GM11168 (cell line): ENCODE data around the gene POGLUT3.

ENCODE experiments used
- in situ Hi-C: fragments of 300-500 bp; cut with MboI; formaldehyde crosslinking; loops from one replicate; pipeline ENCODE4 v1.12.0; 2022; ENCODE audit warnings: low sequenced_read_pairs; ENCODE audit not compliant: unreplicated experiment

Gene POGLUT3

DNA sequence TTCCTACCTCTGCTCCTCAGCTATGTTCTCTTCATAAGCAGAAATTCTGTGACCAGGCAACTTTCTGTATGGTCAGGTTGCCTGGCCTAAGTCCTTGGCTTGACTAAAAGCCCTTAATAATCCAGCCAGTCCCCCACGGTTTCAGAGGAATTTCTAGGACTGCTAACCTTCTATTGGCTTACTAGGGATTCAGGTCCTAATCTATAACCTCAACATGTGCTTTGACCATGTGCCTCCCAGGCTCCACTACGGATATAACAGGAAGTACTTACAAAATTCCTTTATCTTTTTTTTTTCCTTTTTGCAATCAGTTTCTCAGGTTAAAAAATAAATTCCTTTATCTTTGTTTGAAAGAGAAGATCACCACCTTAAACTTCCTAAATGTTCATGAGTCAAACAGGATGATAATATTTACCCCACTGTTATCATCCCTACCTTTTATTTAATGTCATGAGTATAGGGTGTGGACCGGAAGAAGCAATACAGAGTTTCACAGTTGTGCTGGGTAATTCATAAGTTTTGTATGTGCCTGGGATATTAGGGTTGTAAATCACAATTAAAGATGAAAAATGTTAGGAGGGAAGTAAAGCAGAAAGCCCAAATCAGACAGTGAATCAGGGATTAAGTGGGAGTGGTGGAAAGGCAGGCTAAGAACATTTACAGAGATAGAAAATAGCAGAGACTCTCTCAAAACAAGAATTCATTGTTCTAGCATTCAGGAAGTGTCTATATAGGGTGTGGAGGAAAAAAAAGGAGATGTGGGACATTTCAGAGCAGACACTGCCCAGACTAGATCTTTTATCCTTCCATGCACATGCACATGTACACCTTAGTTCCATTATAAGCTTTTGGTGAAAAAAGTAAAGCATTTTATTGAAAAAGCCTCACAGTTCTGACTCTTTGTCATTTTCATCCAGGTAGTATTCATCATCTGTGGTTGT lies 10.7 kb upstream of the POGLUT3 start:
- in situ Hi-C loops, result no loop called here

GRCh38 chr11:108501396-108501795 lies 3.2 kb upstream of the POGLUT3 start:
- in situ Hi-C loops, result no loop called here

- in situ Hi-C loops, result no loop called here
These were observed 2.5 kb upstream of the POGLUT3 start for GRCh38 chr11:108500721-108501120.

GRCh38 chr11:108500169-108500568 lies 2.0 kb upstream of the POGLUT3 start:
- in situ Hi-C loops, result no loop called here

DNA sequence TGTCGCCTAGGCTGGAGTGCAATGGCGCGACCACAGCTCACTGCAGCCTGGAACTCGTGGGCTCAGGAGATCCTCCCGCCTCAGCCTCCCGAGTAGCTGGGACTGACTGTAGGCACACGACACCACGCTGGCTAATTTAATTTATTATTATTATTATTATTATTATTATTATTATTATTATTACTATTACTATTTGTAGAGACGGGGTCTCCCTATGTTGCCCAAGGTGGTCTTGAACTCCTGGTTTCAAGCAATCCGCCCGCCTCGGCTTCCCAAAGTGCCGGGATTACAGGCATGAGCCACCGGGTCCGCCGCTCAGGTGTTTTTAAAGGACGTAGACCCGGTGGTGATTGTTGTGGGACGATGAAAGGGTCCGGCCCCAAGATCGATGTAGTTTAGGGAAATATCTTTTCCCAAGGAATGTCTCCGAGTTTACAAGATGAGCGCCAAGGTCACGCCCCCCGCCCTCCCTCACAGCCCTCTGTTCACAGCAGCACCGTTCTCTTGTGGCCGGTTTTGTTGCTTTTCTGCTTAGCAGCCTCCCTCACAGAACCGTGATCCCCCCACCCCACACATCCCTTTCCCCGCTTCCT lies 728 bp upstream of the POGLUT3 start:
- in situ Hi-C loops, result no loop called here

DNA sequence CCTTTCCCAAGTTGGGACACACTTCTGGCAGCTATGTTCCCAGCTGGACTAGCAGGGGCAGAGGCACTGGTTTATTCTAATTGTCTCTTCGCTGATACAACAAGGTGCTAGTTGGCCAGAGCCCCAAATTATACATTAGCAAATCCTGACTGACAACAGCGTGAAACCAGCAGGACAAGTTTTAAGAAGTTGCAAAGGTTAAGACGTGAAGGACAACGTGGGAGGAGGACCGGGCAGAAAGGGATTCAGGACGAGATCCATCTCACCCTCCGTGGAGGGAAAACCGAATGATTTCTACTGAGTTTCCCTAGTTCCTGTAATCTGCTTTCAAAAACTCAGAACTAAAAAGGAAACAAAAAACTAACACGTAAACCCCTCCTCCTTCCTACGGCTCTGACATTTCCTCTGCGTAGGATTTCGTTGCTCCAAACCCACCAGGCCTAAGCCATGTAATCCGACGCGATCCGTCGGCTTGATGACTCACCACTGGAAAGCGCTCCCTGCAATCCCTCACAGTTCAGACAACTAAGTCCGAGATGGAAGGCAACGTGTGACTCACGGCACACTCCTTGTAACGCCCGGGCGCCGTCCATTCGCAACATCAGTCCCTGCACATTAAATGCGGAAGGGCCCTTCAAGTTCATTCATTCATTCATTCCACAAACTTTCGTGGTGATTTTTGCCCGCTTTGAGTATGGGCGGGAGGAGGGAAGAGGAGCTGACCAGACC lies 703 bp downstream of the POGLUT3 start:
- in situ Hi-C loops, result no loop called here

GRCh38 chr11:108496643-108497256 lies 1.4 kb downstream of the POGLUT3 start:
- in situ Hi-C loops, result no loop called here

DNA sequence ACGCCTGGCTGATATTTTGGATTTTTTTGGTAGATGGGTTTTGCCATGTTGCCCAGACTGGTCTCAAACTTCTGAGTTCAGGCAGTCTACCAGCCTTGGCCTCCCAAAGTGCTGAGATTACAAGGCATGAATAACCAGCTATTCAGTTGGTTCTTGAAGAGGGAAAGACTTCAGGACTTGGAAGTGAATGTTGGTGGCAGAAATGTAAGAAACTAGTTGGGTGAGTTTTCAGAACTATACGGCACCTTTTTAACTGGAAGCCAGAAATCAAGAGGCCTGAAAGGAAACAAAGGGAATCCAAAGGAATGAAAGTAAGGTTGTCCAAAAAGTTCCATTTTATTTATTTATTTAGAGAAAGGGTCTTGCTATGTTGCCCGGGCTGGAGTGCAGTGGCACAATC lies 2.9 kb downstream of the POGLUT3 start:
- in situ Hi-C loops, result no loop called here

DNA sequence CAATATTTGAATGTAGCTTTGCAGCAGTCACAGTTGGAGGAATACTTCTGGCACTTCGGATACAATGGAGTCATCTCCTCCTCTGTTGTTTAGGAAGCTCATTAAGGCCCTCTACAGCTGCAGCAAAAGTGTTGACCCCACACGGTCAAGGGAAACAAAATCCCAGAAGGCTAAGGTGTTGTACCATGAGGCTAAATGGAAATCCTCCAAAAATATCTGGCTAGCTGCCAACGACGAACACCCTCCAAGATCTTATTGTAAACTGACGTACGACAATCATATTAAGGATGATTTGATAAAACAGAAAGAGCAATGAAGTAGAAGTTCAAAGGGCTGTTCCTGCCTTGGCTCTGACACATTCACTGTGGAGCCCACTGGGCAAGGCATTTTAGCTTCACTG lies 4.0 kb downstream of the POGLUT3 start:
- in situ Hi-C loops, result no loop called here

- in situ Hi-C loops, result no loop called here
These were observed 6.2 kb downstream of the POGLUT3 start for GRCh38 chr11:108491936-108492335.

- in situ Hi-C loops, result no loop called here
These were observed 11.4 kb downstream of the POGLUT3 start for GRCh38 chr11:108486828-108487227.

GRCh38 chr11:108486331-108486730 lies 11.9 kb downstream of the POGLUT3 start:
- in situ Hi-C loops, result no loop called here

DNA sequence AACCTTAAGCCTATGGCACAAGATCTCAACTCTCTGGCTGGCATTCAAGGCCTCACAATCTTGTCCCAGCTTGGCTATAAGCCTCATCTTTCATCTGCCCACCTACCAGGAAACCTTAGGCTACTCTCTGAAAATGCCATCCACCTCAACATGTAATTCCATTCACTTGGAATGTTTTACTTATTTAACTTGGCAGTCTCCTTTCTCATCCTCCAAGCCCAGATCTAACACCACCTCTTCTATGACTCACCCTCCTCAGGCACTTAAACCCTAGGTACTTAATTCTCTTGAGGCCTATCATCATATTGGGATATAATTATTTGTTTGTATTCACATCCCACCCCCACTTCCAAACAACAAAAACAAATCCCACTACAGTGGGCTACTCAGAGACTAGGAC lies 15.0 kb downstream of the POGLUT3 start:
- in situ Hi-C loops, result no loop called here

DNA sequence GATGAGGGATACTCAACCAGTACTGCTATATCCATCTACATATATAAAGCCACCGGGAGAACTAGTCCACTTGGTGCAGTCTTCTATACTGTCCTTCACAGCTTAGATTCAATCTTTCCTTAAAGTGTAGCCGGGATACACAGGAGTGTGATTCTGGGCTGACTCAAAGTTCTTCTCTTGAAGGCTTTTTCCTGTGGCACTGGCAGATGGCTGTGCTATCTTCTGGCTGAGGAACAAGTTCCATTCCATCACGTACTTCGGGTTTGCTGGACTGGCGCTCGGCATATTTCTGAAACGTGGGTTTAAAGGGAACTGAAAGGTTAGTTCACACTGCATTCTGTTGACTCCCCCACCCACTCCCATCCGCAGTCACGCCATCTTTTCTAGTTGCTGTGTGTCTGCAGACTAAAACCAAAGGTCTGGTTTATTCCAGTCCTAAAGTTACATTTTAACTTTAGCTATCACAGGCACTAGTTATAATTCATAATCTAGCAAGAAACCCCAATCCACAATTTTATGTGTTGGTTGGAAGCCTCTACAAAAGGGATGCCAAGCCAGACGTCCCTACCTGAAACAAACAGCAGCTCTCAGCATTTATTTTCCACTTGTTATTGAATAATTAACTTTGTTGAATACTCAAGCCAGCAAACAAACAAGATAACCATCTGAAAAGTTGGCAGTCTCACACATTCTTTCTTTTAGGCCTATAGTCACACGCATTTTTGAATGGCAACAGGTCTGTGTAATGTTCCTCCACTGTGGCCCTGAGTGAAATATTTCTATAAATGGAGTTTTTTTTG lies 23.3 kb downstream of the POGLUT3 start:
- in situ Hi-C loops, result no loop called here

- in situ Hi-C loops, result no loop called here
These were observed 25.5 kb downstream of the POGLUT3 start for GRCh38 chr11:108472681-108473080.

- in situ Hi-C loops, result no loop called here
These were observed 29.7 kb downstream of the POGLUT3 start for GRCh38 chr11:108468478-108468864.

GRCh38 chr11:108467091-108467823 lies 30.9 kb downstream of the POGLUT3 start, which contains the start of gene C11orf65:
Gene C11orf65, minus strand, starts transcription at chr11:108467529. Its CDS starts 5,970 bp downstream, at chr11:108461559.
- in situ Hi-C loops, result no loop called here

DNA sequence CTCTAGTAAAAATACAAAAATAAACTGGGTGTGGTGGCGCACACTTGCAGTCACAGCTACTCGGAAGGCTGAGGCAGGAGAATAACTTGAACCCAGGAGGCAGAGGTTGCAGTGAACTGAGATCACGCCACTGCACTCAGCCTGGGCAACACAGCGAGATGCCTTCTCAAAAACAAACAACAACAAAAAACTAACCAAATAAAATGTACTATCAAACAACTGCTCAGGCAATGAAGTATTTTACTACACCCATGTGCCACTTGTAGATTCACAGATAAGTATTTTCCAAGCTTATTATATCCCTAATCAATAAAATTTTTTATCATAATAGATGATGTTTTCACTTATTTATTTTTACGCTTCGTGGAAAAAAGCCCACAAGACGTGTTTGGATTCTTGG lies 31.8 kb downstream of the POGLUT3 start:
- in situ Hi-C loops, result no loop called here

DNA sequence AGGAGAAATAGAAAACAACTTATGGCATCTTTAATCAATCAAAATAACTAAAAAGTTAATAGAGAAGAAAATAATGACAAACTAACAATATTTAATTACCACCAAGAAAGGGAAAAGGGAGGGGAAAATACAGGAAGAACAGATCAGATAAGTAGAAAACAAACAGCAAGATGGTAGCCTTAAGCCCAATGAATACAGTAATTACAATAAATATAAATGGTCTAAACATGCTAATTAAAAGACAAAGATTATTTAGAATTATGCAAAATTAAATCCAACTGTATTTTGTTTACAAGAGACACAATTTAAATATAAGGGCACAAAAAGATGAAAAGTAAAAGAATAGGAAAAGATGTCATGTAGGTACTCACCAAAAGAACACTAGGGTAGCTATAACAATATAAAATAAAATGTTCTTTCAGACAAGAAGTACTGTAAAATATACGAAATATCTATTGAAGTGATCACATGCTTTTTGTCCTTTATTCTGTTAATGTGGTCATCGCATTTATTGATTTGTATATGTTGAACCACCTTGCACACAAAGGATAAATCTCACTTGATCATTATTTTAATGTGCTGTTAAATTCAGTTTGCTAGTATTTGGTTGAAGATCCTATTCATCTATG lies 44.9 kb downstream of the POGLUT3 start:
- in situ Hi-C loops, result no loop called here
